Measurements from ENCODE around the gene TBKBP1.

TBKBP1 gene

DNA sequence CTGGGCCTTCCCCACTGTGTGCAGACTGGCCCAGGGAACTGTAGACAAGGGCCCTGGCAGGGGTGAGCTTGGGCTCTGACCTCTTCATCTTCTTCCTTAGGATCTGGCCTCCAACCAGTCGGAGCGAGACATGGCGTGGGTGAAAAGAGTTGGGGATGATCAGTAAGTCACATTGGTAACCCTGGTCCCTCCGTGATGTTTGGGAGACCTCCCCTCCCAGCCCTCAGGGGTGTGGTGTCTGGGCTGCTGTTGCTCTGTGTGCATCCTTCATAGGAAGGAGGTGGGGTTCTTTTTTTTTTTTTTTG is 5.5 kb downstream of the TBKBP1 start:
- DNase-seq = no peak

DNA sequence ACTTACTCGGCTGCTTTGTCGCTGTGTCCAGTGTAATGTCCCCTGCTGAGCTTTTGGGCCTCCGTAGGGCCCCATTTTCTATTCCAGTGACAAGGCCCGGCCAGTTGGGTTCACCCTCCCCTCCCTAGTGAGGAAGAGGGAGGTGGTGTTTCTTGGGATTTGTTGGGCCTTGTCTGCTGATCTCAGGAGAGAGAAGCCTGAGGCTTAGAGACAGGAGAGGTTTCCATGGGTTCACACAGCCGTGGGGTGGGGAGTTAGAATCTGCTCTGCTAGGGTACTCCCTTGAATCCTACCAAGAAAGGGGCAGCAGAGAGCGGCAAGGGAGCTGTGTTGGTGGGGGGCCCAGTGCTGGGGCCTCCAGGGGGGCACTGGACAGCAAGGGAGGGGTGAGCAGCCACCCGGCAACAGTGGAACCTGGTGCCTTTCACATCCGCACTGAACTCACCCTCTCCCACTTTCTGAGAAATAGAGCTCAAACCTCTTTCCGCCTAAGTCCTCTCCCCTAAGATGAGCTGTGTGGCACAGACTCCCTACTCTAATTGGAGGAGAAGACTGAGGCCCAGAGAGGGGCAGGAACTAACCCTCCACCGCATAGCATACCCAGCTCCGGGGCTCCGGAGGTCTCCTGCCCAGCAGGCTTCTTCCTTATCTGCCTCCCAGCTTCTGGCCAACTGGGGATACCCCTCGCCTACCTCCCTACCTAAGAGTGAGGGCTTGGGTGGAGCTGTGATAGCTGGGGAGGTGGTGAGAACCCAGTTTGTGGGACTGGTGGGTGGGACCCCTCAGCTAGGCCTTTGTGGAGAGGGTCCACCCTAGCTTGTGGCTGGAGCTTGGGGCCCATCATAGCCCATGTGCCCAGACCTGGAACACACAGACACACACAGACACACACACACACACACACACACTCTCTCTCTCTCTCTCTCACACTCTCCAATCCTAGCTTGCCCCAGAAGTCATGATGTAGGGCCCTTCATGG is 6.8 kb downstream of the TBKBP1 start:
- DNase-seq = no peak

DNA sequence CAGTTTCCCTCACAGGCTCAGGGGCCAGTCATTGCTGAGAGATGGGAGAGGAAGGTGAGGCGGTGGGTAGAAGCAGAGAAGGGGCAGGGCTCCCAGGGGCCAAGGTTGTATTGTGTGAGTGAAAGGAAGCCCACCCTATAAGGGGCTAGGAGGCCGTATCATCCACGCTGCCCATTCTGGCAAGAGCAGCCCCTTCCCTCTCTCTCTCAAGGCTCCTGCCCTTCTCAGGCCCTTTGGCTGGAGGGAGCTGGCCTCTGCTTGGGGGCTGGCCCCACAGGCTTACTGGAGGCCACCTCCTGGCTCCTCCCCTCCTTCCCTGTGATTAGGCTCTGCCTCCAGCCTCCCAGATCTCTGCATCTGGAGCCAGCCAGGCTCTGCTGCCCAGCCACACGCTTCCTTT is 7.6 kb downstream of the TBKBP1 start:
- no peak for DNase-seq

DNA sequence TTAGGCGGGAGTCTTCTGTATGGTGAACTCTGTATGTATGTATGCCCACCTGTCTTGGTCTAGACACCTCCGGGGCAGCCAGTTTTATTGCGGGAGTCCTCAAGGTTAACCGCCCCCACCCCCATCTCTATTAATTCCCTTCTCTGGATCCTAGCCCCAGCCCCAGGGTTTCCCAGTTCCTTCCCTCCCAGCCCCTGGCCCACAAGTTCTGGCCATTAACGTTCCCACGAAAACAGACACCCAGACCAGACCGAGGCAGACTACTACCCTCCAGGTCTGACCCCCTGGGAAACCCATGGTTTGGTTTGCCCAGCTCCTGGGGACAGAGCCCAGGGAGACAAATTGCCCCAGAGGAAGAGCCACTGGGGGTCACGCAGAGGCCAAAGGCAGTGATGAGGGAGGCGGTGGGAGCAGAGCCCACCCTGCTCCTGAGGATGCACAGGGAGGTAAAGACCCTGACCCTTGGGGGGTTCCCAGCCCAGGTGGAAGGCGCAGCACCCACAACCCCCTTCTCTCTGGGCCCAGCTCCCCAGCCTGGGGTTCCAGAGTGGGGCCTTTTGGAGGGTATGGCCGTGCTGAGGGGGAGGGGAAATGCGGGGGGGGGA is 8.5 kb downstream of the TBKBP1 start:
- DNase-seq = no peak

DNA sequence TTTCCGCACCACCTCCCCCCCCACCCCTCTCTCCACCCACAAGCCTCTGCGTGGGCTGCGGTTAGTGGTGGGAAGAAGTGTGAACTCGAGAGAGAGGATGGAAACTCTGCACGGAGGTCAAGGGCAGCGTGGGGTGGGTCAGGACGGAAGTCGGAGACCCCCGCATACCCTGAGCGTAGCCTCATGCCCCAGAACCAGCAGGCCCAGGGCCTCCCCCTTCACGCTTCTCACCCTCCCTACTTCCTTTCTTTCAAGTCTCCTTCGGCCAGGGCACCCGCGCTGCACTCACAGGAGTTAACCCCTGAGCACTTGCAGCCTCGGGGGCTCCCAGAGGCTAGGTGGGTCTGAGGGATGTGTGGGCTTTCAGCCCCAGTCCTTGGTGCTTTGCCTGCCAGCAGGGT is 9.2 kb downstream of the TBKBP1 start:
- DNase-seq = no peak

DNA sequence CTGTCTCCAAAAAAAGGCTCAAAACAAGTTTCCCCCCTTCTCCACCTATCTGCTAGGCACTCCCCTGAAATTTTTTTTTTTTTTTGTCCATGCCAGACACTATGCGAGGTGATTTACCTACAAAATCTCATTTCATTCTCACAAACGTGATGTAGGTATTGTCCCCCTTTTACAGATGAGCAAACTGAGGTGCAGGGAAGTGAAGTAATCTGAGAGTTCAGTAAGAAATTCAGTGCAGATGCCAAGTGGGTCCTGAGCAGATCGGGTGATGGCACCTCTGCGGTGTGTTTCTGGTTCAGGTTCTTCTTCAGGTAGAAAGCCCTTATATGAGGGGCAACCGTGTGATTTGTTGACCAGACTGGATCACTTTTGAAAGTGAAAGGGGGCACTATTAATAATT is 9.7 kb downstream of the TBKBP1 start:
- no peak for DNase-seq

DNA sequence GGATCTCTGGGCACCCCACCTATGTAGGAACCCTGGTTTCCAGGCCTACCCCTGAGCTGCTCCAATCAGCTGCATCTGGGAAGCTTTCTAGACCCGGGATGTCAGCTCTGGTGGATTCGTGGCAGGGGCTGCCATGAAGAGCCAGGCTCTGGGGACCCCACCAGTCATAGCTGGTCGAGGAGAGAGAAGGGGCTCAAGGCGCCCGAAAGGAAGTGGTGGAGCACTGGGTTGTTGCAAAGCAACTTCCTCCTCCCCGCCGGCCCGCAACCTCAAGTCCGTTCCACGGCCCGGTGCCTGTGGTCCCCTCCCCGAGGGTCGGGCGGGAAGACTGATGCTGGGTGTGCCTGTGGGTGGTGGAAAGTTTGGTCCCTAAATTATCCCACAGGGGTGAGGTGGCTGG is 10.2 kb downstream of the TBKBP1 start:
- DNase-seq = no peak

DNA sequence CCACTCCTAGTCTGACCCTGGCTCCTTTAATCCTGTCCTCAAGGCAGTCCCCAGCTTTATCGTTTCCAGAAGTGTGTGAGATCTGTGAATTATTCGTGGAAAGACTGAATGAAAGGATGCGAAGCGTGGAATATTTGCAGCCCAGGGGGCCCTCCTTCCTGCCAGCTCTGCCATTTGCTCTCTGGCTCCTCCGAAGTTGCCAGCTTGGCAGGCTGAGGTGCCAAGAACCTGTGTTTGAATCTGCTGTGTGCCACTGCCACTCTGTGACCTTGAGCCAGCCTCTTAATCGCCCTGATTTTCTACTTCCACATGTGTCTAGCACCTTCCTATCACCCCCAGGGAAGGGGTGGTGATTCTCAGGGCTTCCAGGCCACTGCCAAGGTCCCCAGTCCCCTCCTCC is 10.8 kb downstream of the TBKBP1 start:
- DNase-seq = no peak

DNA sequence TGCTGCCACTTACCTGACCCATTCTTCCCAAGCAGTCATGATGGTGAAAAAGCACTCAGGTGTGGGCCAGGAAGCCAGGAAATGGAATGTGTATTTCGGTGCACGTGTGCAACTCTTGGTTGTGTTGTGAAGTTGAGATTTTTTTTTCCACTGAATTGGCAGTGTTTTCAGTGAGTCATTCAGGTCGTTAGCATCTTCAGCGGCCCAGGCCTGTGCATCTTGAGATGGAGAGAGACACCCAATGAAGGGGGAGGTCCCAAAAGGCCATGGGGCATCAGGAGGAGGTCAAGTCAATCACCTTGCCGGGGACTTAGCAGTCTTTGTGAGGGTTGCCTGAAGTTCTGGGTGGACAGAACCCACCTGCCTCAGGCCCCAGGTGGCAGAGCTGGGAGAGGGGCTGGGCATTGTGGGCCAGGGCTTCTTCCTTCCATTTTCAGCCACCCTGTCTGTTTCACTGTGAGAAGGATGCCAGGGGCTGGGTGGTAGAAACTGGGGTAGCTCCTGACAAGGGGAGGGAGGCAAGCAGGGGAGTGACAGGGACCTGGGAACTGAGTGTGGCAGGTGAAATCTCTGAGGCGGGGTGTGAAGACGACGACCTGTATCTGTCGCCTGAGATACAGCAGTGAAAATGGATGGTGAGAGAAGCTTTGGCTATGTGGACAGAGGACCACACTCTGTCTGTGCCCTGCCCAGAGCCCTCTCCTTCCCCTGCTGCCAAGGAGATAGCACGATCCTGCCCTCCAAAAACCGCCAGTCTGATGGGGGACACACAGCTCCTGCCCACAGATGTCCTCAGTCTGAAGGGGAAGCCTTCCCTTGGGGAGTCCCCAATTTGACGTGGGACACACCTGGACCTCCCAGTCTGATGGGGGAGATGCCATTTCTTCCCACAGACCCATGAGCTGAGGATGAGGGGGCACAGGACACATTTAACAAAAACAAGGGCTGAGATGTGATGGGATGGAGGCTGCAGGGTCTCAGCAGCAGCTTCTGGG is 11.9 kb downstream of the TBKBP1 start:
- DNase-seq = no peak

DNA sequence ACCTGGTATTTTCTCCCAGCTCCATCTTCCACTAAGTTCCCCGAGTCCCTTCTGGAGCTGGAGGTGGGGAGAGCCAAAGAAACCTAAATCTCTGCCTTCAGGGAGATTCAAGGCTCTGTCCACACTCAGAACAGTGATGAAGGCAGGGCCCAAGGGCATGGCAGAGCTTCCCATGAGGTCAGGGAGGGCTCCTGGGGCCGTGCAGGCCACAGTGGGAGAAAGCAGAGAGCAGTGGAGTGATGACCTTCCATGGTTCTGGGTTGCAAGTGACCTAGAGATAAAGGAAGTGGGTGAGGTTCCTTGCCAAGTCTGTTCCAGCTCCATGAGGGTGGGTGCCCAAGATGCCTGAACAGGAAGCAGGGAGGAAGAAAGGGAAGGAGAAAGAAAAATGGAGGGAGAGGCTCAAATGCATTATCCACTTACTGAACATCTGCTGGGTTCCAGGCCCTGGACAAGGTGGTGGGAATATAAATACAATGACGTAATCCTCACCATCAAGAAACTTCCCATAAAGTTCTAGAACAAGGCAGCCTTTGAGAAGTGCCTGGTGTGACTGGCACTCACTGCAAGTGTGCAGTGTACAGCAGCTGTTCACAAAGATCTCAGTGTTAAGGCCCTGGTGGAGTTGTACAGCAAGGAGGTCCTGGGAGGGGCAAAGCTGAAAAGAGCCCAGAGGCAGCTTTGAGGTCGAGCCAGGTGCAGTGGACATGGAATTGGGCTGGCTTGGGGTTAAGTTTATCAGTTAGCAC is 13.3 kb downstream of the TBKBP1 start:
- DNase-seq = no peak

DNA sequence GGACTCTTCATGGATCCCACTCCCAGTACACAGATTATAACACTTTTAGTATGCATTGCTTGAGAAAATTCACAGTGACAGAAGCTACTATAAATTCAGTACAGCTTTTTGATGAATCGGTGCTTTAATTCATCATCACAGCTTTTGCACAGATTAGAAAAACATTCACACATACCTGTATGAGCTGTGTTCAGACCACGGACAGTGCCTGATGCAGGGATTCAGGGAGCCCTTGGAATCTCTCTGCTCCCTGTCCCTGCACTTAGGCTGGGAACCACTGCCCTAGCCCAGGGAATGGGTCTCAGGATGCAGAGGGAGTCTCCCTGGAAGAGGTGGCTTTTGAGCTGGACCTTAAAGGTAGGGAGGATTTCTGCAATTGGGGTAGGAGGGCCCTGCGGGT is 13.9 kb downstream of the TBKBP1 start:
- no peak for DNase-seq

DNA sequence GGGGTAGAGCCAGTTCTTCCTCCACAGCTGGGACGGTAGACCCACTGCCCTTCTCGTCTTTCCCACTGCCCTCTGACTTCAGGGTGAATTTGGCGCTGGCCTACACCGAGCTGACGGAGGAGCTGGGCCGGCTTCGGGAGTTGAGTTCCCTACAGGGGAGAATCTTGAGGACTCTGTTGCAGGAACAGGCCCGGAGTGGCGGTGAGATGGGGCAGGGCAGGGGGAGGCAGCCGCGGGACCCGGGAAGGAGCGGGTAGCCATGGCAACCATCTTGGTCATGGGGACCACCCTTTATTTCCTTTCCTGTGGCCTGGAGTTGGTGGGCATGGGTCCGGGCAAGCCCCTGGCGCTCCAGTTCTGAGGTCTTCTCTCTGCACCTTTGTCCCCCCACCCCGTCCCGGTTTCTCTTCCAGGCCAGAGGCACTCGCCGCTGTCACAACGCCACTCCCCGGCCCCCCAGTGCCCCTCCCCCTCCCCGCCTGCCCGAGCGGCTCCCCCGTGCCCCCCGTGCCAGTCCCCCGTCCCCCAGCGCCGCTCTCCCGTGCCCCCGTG is 14.4 kb downstream of the TBKBP1 start:
- no peak for DNase-seq

DNA sequence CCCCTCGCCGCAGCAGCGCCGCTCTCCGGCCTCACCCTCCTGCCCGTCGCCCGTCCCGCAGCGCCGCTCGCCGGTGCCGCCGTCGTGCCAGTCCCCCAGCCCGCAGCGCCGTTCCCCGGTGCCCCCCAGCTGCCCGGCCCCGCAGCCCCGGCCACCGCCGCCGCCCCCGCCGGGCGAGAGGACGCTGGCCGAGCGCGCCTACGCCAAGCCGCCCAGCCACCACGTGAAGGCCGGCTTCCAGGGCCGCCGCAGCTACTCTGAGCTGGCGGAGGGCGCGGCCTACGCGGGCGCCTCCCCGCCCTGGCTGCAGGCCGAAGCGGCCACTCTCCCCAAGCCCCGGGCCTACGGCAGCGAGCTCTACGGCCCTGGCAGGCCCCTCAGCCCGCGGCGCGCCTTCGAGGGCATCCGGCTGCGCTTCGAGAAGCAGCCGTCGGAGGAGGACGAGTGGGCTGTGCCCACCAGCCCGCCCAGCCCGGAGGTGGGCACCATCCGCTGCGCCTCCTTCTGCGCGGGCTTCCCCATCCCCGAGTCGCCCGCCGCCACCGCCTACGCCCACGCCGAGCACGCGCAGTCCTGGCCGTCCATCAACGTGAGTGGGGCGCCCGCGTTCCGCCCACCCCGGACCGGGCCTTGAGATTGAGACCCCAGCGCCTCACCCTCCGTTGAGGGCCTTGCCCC is 15.0 kb downstream of the TBKBP1 start:
- no peak for DNase-seq

DNA sequence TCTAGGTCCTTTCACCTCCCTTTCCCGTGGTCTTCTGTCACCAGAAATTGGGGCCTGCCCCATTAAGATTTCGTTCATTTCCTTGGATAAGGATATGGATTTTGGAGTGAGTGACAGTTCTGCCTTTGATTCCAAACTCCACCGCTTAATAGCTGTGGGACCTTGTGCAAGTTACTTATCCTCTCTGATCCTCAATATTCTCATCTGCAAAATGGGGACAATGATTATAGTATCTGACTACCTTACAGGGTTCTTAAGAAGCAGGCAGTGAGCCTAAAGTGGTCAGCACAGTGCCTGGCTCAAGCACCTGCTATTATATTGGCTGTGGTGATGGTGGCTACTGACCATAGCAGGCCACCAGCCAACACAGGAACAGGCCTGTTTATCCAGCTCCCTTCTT is 15.6 kb downstream of the TBKBP1 start:
- DNase-seq = no peak

DNA sequence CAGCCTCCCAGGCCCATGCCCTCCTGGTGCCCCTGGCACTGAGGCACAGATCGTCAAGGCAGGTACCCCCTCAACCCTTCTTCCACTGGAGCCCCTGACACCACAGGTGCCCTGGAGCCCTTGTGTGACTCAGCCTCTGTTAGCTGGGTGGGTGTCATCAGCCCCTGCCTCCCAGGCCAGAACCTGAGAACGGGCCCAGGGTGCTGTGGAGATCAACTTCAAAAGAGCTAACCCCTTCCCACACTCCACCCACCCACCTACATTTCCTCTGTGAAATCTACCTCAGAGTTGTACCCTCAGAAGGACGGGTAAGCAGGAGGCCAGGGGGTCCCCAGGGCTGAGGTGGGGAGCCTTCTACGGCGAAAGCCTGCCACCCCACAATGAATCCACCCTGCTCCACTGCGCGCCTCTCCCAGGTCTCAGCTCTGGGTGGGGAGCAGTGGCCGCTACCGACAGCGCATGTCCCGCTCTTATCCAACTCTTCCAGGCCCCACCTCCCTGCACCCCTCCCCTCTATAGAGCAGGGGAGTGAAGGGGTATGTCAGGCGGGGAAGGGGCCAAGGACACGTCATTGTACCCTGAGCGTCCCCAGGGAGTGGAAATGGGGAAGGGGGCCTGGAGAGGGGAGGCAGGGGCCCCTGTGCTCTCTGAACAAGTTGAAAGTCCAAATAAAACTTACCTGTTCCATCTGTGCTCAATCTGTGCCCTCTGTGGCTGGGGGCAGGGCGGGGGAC is 17.6 kb downstream of the TBKBP1 start:
- no peak for DNase-seq

DNA sequence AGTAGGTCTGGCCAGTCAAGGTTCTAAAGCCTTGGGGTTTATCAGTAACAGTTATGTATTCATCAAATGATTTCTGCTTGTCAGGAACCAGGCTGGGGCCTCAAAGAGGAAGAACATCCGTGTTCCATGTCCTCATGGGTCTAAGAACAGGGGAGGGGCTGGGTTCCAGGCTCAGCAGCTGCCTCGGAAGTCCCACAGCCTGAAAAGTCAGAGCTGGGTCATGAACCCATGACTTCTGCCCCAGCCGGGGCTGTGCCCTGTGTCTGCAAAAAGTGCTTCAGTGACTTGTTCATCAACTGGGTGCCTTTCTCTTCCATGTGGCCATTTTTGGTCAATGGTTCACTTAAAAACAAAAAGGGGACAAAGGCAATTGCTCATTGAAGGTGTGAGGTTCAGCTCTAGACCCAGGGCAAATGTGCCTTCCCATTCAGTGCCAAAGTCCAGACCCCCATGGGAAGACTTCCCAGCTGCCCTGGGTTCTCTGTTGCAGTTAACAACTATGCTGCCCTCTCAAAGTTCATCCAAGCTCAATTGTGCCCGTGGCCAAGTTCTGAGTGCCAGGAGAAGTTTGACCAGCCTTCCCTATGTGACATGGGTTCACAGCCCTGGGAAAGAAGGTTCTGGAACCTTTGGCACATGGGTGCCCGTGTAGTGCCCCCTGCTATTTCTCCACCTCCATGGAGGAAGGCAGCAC is 18.5 kb downstream of the TBKBP1 start:
- DNase-seq = no peak

DNA sequence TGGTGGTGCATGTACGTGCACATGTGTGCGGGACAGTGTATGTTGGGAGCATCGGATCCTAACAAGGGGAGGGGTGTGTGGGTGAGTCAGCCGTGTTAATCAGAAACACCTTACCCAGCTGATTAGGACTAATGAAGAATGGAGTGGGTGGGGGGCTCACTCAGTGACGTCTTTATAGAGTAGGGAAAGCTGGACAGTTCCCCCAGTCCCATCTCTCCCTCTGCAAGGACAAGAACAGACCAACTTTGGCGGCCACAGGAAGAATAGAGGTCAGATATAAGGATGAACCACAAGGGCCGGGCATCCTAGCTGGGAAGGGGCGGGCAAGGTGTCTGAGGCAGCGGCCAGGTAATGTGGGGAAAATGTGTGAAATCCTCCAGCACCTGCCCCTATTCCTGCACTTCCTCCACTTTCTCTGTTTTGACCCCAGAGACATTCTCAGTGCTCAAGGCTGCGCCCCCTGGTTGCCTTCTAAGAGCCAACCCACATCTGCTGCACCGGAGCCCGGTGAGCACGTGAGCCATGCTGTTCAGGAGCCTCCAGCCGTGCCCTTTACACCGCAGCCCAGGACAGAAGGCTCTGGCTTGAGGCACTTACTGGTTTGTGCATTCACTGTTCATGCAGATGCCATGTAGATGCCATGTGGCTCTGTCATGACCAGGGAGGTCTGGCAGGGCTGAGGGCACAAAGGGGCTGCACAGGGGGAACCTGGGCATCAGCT is 20.2 kb downstream of the TBKBP1 start:
- DNase-seq = no peak

DNA sequence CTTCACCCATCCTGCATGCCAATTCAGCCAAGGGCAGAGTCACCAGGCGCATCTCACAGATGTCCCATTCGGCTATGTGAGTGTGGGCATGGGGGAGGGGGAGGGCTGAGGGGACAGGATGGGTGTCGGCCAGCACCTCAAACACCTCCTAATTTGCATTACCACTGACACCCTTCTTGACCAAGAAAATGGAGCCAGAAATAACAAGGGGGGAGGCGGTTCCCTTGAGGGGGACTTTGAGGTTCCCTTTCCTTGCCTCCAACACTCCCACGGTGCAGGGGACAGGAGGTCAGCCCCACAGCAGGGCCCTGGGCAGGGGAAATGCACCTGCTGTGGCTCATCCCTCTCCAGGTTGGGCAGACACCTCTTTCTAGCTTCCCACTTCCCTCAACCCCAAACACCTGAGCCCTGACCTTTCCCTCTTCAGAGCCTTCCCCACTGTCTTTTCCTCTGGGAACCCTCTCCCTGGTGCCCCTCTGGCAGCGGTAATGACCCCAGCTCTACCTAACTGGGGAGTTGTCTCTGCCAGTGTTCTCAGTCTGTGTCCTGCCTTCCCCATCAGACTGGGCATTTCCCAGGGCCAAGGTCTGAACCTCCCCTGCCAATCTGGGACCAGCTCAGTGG is 20.9 kb downstream of the TBKBP1 start:
- DNase-seq = no peak

DNA sequence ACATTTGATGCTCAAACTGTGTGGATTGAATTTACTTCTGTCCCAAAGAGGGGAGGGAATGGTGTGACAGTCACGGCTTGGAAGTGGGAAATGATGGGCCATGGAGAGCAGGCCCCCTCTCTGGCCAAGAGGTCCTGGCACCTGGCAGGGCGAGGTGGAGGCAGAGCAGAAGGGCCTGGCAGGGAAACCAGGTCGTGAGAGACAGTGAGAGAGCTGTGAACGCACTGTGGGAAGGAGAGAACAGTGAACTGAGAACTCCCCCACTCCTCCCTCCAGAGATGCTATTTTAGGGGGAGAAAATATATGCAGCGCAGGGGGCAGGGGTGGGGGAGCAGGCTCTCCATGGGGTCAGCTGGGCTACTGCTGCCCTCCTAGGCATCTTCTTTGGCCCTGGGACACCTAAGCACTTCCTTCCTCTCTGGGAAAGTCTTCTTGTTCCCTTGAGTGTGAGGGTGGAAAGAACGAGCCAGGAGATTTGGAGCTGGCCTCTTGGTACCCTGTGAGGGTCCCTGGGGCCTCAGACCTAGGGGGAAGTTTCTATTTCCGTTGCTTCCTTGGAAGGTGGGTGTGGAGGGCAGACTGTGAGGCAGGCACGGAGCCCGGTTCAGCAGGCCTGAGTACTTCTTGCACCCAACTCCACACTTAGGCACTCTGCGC is 21.8 kb downstream of the TBKBP1 start:
- DNase-seq = no peak
